ENCODE data around the gene PSMC3IP. TPM values are rescaled to one million over a fixed set of nuclear protein-coding genes. Genes with fewer than 3 reads are reported as not detected.

Gene PSMC3IP
- total RNA-seq, 1 experiment from 2014 or later: 37.4 TPM

DNA sequence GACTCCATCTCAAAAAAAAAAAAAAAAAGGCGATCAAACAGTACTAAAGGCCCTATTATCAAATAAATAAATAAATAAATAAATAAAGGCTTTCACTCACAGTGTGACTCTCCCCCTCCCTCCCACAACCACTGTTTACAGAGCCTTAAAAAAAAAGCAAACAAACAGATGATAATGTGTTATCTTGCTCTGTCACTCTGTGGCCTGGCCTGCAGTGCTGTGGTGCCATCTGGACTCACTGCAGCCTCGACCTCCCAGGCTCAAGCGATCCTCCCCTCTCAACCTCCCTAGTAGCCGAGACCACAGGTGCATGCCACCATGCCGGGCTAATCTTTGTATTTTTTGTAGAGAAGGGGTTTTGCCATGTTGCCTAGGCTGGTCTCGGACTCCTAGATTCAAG lies 49.6 kb downstream of the PSMC3IP start:
- Histone ChIP-seq H2BK12ac (ENCODE audit: insufficient read length, low read depth, low read length) (no peak overlapping the region), H2AK5ac (ENCODE audit: insufficient read length, low read length) (no peak overlapping the region), H2AFZ (ENCODE audit: low read length) (no peak overlapping the region), H2BK5ac (ENCODE audit: insufficient read length, low read length) (no peak overlapping the region), H3K23ac (ENCODE audit: insufficient read length, low read depth, low read length) (no peak overlapping the region), H3K27me3 (ENCODE audit: insufficient read depth, low read length) (no peaks in the 10 kb centered on the region), H2BK20ac (ENCODE audit: low read depth, low read length, poor library complexity, severe bottlenecking) (no peak overlapping the region), H4K5ac (ENCODE audit: insufficient read length, low read depth, low read length) (no peak overlapping the region), H3K23me2 (ENCODE audit: insufficient read length, low read depth, low read length, poor library complexity, severe bottlenecking) (peaks cover 3% of the 10 kb centered on the region), H3T11ph (ENCODE audit: low read length) (no peak overlapping the region), H3K79me2 (ENCODE audit: insufficient read depth, low read length) (no peaks in the 10 kb centered on the region), H3K9me3 (ENCODE audit: control insufficient read depth, low read depth, low read length) (no peaks in the 10 kb centered on the region), H3K14ac (ENCODE audit: insufficient read depth, low read length) (no peak overlapping the region), H3K79me1 (ENCODE audit: insufficient read depth, low read depth, low read length, poor library complexity, severe bottlenecking) (no peaks in the 10 kb centered on the region), H3K4me1 (ENCODE audit: insufficient read depth, low read length) (no peaks in the 10 kb centered on the region), H2BK120ac (ENCODE audit: low read depth, low read length, poor library complexity, severe bottlenecking) (no peak overlapping the region), H3K9ac (ENCODE audit: extremely low read depth, insufficient read length, low read length) (no peak overlapping the region), H4K20me1 (ENCODE audit: control insufficient read depth, insufficient read depth, insufficient read length) (no peaks in the 10 kb centered on the region), H3K56ac (ENCODE audit: insufficient read length, low read depth, low read length) (no peak overlapping the region), H4K8ac (replicated peaks; ENCODE audit: insufficient read length, low read depth, low read length) (no peak overlapping the region), H4K91ac (ENCODE audit: insufficient read length, low read depth, low read length) (no peak overlapping the region), H3K18ac (ENCODE audit: insufficient read length, low read depth, low read length) (no peak overlapping the region), H3K4me2 (ENCODE audit: insufficient read depth, insufficient read length, low read length) (no peak overlapping the region), H3K4ac (ENCODE audit: low read depth, low read length) (no peak overlapping the region), H2BK15ac (ENCODE audit: low read depth, low read length) (no peak overlapping the region), H3K27ac (ENCODE audit: insufficient read length, low read depth, low read length) (no peak overlapping the region)
- 0 out of 5 replicates have a peak, but pooled peaks cover 0 to 3% of the 10 kb centered on the region in 2 experiments for H3K9me3 Mint-ChIP-seq
- no peak for DNase-seq
- peaks cover 0 to 4% (median 0%) of the 10 kb centered on the region in 3 experiments; a peak in 3 of 7 replicates for H3K36me3 Mint-ChIP-seq (ENCODE audit: insufficient read depth in 1 of 3, low read depth in 3 of 3)
- H3K27ac Mint-ChIP-seq: no peak overlapping the region
- H3K4me3 Mint-ChIP-seq: no peak overlapping the region
- TF ChIP-seq, protein P1, sequence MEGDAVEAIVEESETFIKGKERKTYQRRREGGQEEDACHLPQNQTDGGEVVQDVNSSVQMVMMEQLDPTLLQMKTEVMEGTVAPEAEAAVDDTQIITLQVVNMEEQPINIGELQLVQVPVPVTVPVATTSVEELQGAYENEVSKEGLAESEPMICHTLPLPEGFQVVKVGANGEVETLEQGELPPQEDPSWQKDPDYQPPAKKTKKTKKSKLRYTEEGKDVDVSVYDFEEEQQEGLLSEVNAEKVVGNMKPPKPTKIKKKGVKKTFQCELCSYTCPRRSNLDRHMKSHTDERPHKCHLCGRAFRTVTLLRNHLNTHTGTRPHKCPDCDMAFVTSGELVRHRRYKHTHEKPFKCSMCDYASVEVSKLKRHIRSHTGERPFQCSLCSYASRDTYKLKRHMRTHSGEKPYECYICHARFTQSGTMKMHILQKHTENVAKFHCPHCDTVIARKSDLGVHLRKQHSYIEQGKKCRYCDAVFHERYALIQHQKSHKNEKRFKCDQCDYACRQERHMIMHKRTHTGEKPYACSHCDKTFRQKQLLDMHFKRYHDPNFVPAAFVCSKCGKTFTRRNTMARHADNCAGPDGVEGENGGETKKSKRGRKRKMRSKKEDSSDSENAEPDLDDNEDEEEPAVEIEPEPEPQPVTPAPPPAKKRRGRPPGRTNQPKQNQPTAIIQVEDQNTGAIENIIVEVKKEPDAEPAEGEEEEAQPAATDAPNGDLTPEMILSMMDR (conservative IDR thresholded peaks at IDR 0.05): no peak
- peaks cover 35% of the 10 kb centered on the region for H3K27me3 Mint-ChIP-seq (ENCODE audit: low read depth)
- no CpG with 5 or more reads among the region's 6 CpGs for WGBS (ENCODE audit: extremely low coverage, insufficient read length, low lambda C conversion rate)
- peaks cover 2 to 8% of the 10 kb centered on the region in 2 experiments; a peak in 3 of 4 replicates for H3K4me1 Mint-ChIP-seq
